AG09309 (cell line): ENCODE data around the gene SLC25A34.

Source experiments
- DNase-seq: peaks from one replicate; pipeline ENCODE4 v3.0.0-alpha.2; 2010; ENCODE audit warnings: low read depth
- H3K4me3 ChIP-seq: 2 replicates; pipeline ENCODE4 v1.5.1; 2011; ENCODE audit warnings: mild to moderate bottlenecking, low read depth, low read length, moderate library complexity; ENCODE audit not compliant: control insufficient read depth
- TF ChIP-seq, protein P1 (sequence below): IDR thresholded peaks from 2 replicates; pipeline ENCODE4 v1.5.1; 2011; ENCODE audit warnings: mild to moderate bottlenecking, low read depth, low read length, inconsistent platforms; ENCODE audit not compliant: insufficient read depth, control insufficient read depth; ENCODE audit errors: missing control alignments

The SLC25A34 gene

GRCh38 chr1:15736892-15737261 is 819 bp downstream of the SLC25A34 start:
- no peak overlapping the region for H3K4me3 ChIP-seq
- TF ChIP-seq, protein P1, sequence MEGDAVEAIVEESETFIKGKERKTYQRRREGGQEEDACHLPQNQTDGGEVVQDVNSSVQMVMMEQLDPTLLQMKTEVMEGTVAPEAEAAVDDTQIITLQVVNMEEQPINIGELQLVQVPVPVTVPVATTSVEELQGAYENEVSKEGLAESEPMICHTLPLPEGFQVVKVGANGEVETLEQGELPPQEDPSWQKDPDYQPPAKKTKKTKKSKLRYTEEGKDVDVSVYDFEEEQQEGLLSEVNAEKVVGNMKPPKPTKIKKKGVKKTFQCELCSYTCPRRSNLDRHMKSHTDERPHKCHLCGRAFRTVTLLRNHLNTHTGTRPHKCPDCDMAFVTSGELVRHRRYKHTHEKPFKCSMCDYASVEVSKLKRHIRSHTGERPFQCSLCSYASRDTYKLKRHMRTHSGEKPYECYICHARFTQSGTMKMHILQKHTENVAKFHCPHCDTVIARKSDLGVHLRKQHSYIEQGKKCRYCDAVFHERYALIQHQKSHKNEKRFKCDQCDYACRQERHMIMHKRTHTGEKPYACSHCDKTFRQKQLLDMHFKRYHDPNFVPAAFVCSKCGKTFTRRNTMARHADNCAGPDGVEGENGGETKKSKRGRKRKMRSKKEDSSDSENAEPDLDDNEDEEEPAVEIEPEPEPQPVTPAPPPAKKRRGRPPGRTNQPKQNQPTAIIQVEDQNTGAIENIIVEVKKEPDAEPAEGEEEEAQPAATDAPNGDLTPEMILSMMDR = no peak
- no peak for DNase-seq

GRCh38 chr1:15737324-15738319 is 1.6 kb downstream of the SLC25A34 start:
- H3K4me3 ChIP-seq = no peak overlapping the region
- no peak for DNase-seq

GRCh38 chr1:15738416-15739113 is 2.5 kb downstream of the SLC25A34 start:
- DNase-seq = no peak
- TF ChIP-seq, protein P1 = no peak
- no peak overlapping the region for H3K4me3 ChIP-seq

More at GRCh38 chr1:15737324-15738319, 1.6 kb downstream of the SLC25A34 start:
- TF ChIP-seq, protein P1 = no peak

GRCh38 chr1:15739259-15739658 is 3.2 kb downstream of the SLC25A34 start:
- TF ChIP-seq, protein P1 = no peak
- DNase-seq = no peak
- no peak overlapping the region for H3K4me3 ChIP-seq

GRCh38 chr1:15739745-15740144 is 3.7 kb downstream of the SLC25A34 start:
- no peak for DNase-seq
- no peak overlapping the region for H3K4me3 ChIP-seq
- TF ChIP-seq, protein P1 = peak; percentile 32

DNA sequence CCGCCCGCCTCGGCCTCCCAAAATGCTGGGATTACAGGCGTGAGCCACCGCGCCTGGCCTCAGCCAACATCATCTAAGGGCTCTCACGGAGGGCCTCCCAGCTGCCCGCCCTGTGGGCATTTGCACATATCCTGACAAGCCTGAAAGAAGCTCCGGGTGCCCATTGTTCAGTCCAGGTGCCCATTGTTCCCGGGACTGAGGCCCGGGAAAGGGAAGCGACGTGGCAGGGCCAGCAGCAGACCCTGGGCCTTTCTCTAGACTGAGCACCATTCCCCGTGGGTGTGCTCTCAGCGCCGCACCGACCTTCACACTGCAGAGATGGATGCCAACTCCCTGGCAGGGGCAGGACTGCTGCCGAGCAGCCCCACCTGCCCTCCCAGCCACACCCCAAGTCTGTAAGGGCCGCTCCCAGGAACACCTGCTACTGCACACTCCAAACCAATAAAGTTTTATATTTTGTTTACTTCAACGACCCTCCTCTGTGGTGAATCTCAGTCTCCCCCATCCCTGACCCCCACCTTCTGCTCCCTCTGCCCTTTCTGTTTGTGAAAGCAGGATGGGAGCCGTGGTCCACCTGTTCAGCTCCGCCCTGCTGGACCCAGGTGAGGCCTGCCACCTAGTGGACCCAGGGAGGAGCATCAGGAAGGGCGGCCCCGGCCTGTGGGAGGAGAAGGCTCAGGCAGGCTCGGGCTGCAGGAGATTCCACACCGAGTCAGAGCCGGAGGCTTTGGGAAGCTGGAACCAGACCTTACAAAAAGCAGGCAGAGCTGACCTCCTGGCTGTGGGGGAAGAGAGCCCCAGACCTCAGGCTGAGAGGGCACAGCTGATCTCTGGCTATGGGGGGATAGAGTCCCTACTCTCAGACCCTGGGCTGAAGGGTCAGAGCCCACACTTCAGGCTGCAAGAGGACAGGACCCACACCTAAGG is 5.1 kb downstream of the SLC25A34 start:
- TF ChIP-seq, protein P1 = peak; percentile 85
- no peak for DNase-seq

More for the DNA sequence above, 5.1 kb downstream of the SLC25A34 start:
- H3K4me3 ChIP-seq = no peak overlapping the region
